ENCODE results near the gene NEDD4L.

The NEDD4L gene

GRCh38 chr18:58223717-58224424, 179.8 kb downstream of the NEDD4L start (continued):
- TF ChIP-seq ZNF792 (tag by site-specific recombination; IDR thresholded peaks at IDR 0.05) (no peak), BCL11B (tag by site-specific recombination; IDR thresholded peaks at IDR 0.05; ENCODE audit: low read depth) (no peak), WT1 (tag by site-specific recombination; IDR thresholded peaks at IDR 0.05) (peak; percentile 67), ZNF274 (IDR thresholded peaks at IDR 0.05; ENCODE audit: low read length) (no peak), ZNF274 (tag by site-specific recombination; IDR thresholded peaks at IDR 0.05; ENCODE audit: borderline replicate concordance) (no peak), PRDM2 (tag by site-specific recombination; IDR thresholded peaks at IDR 0.05; ENCODE audit: borderline replicate concordance) (no peak), ZSCAN4 (tag by site-specific recombination; IDR thresholded peaks at IDR 0.05) (no peak), ZNF677 (tag by site-specific recombination; IDR thresholded peaks at IDR 0.05) (no peak), ZNF473 (tag by site-specific recombination; IDR thresholded peaks at IDR 0.05) (no peak), ZNF423 (tag by site-specific recombination; IDR thresholded peaks at IDR 0.05) (no peak), ZNF558 (tag by site-specific recombination; IDR thresholded peaks at IDR 0.05) (0 out of 2 replicates have a peak, but pooled peaks have one; percentile 8), ZNF660 (tag by site-specific recombination; IDR thresholded peaks at IDR 0.05) (0 out of 2 replicates have a peak, but pooled peaks have one; percentile 41), ZNF626 (tag by site-specific recombination; IDR thresholded peaks at IDR 0.05) (no peak), ZNF311 (tag by site-specific recombination; IDR thresholded peaks at IDR 0.05; ENCODE audit: borderline replicate concordance) (no peak), ZFP69B (tag by site-specific recombination; IDR thresholded peaks at IDR 0.05) (0 out of 2 replicates have a peak, but pooled peaks have one; percentile 17), ZIC2 (tag by site-specific recombination; IDR thresholded peaks at IDR 0.05) (peak; percentile 48; the same call in 1 of the 2 replicates), ZNF169 (tag by site-specific recombination; IDR thresholded peaks at IDR 0.05) (no peak), ZNF37A (tag by site-specific recombination; IDR thresholded peaks at IDR 0.05) (no peak), GLIS1 (tag by site-specific recombination; IDR thresholded peaks at IDR 0.05) (peak; percentile 96), ZBTB1 (tag by site-specific recombination; IDR thresholded peaks at IDR 0.05) (no peak)
- TF ChIP-seq, protein P1, sequence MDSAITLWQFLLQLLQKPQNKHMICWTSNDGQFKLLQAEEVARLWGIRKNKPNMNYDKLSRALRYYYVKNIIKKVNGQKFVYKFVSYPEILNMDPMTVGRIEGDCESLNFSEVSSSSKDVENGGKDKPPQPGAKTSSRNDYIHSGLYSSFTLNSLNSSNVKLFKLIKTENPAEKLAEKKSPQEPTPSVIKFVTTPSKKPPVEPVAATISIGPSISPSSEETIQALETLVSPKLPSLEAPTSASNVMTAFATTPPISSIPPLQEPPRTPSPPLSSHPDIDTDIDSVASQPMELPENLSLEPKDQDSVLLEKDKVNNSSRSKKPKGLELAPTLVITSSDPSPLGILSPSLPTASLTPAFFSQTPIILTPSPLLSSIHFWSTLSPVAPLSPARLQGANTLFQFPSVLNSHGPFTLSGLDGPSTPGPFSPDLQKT (IDR thresholded peaks at IDR 0.05; ENCODE audit: borderline replicate concordance, low read depth, low read length), result no peak
- TF ChIP-seq, protein P2, sequence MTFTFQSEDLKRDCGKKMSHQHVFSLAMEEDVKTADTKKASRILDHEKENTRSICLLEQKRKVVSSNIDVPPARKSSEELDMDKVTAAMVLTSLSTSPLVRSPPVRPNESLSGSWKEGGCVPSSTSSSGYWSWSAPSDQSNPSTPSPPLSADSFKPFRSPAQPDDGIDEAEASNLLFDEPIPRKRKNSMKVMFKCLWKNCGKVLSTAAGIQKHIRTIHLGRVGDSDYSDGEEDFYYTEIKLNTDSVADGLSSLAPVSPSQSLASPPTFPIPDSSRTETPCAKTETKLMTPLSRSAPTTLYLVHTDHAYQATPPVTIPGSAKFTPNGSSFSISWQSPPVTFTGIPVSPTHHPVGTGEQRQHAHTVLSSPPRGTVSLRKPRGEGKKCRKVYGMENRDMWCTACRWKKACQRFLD (tag by site-specific recombination; IDR thresholded peaks at IDR 0.05), result no peak
